Uterus (tissue), 2 donors: ENCODE measurements around the gene TTLL7.

Experiments
- CTCF ChIP-seq, 4 experiments: fragments of 200-600 bp in 2 of 4; fragments of 450-650 bp in 2 of 4; sonication (generic) in 2 of 4; IDR thresholded peaks; one replicate each; pipeline ENCODE4 v1.5.1; 2016 to 2019; ENCODE audit warnings: antibody characterized with exemption in 4 of 4, mild to moderate bottlenecking in 2 of 4, moderate library complexity in 1 of 4
- POLR2A ChIP-seq, 2 donors: fragments of 450-650 bp; IDR thresholded peaks; one replicate each; pipeline ENCODE4 v1.6.1; 2016; ENCODE audit warnings: antibody characterized with exemption in 2 of 2, mild to moderate bottlenecking in 1 of 2, moderate library complexity in 1 of 2

DNA sequence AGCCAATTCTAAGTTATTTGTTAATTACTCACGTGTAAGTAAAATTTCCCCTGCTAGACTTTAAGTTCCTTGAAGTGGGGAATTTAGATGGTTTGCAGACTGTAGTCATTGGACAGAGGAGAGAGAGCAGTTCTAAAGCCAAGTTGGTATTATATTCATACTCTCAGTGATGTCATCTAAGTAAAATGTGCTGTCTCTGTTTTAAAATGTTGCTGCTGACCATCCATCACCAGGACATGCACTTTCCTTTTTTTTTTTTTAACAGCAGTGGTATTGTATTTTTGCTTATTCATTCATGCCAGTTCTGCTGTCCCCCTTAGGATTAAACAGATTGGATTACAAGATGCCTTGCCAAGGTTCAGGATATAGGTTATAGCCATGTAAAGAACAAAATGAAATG lies 2.3 kb downstream of the TTLL7 start:
- TF ChIP-seq POLR2A (IDR thresholded peaks at IDR 0.05) (no peak), CTCF (IDR thresholded peaks at IDR 0.05) (no peak)
